HuH-7.5 (cell line): ENCODE results near the gene KPNA2.
A peak's percentile ranks its signal among the peaks of the same experiment; 100 is the strongest.
"Not testable (repeated sequence)": the region's sequence is repeated elsewhere in the genome, so short reads cannot be mapped to it uniquely, and the experiment has no call there.

Experiments used
- DNase-seq: peaks from one replicate; pipeline ENCODE4 v3.0.0; 2011; ENCODE audit warnings: low spot score

KPNA2 gene

GRCh38 chr17:68061512-68062313 lies 26.2 kb downstream of the KPNA2 start:
- DNase-seq = no peak

GRCh38 chr17:68065366-68065765 lies 29.8 kb downstream of the KPNA2 start:
- DNase-seq = not testable (repeated sequence)

- not testable (repeated sequence) for DNase-seq
Observed at GRCh38 chr17:68068512-68068911, 33.0 kb downstream of the KPNA2 start.

- not testable (repeated sequence) for DNase-seq
Observed at GRCh38 chr17:68070582-68071444, 35.3 kb downstream of the KPNA2 start.

GRCh38 chr17:68074279-68074678 lies 38.7 kb downstream of the KPNA2 start:
- no peak for DNase-seq

GRCh38 chr17:68075953-68076607 lies 40.5 kb downstream of the KPNA2 start:
- DNase-seq = not testable (repeated sequence)

GRCh38 chr17:68077498-68077897 lies 42.0 kb downstream of the KPNA2 start:
- not testable (repeated sequence) for DNase-seq

- no peak for DNase-seq
Observed at GRCh38 chr17:68080411-68081150, 45.0 kb downstream of the KPNA2 start.

- not testable (repeated sequence) for DNase-seq
Observed at GRCh38 chr17:68081305-68082265, 46.0 kb downstream of the KPNA2 start.

GRCh38 chr17:68085771-68086381 lies 50.3 kb downstream of the KPNA2 start:
- no peak for DNase-seq

GRCh38 chr17:68086666-68087065 lies 51.1 kb downstream of the KPNA2 start:
- not testable (repeated sequence) for DNase-seq

GRCh38 chr17:68087131-68087623 lies 51.6 kb downstream of the KPNA2 start:
- DNase-seq = not testable (repeated sequence)

GRCh38 chr17:68087851-68088250 lies 52.3 kb downstream of the KPNA2 start:
- no peak for DNase-seq

GRCh38 chr17:68089881-68090280 lies 54.3 kb downstream of the KPNA2 start:
- peak; percentile 41 for DNase-seq

GRCh38 chr17:68094481-68095078 lies 59.0 kb downstream of the KPNA2 start:
- no peak for DNase-seq

GRCh38 chr17:68095205-68095811 lies 59.8 kb downstream of the KPNA2 start:
- DNase-seq = no peak

- no peak for DNase-seq
Observed at GRCh38 chr17:68096111-68096510, 60.6 kb downstream of the KPNA2 start.
